HPDE6-E6E7 (cell line): Measurements from ENCODE around the gene TBK1.
"Not testable (repeated sequence)": the region's sequence is repeated elsewhere in the genome, so short reads cannot be mapped to it uniquely, and the experiment has no call there.

Source experiments
- DNase-seq: peaks from one replicate; pipeline ENCODE4 v3.0.0; 2011; ENCODE audit warnings: missing footprints; ENCODE audit errors: extremely low spot score

TBK1 gene

GRCh38 chr12:64496839-64497400 is 45.0 kb downstream of the TBK1 start:
- DNase-seq, result no peak

GRCh38 chr12:64497484-64497883 is 45.6 kb downstream of the TBK1 start:
- DNase-seq, result no peak

GRCh38 chr12:64497903-64498302 is 46.0 kb downstream of the TBK1 start:
- DNase-seq, result no peak

GRCh38 chr12:64500394-64500793 is 48.5 kb downstream of the TBK1 start:
- DNase-seq, result no peak

DNA sequence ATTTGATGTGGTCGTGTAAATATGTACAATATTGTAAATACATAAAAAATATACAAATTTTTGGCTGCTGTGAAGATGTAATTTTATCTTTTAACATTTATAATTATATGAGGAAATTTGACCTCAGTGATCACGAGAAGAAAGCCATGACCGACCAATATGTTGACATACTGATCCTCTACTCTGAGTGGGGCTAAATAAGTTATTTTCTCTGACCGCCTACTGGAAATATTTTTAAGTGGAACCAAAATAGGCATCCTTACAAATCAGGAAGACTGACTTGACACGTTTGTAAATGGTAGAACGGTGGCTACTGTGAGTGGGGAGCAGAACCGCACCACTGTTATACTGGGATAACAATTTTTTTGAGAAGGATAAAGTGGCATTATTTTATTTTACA is 49.6 kb downstream of the TBK1 start:
- DNase-seq, result no peak

DNA sequence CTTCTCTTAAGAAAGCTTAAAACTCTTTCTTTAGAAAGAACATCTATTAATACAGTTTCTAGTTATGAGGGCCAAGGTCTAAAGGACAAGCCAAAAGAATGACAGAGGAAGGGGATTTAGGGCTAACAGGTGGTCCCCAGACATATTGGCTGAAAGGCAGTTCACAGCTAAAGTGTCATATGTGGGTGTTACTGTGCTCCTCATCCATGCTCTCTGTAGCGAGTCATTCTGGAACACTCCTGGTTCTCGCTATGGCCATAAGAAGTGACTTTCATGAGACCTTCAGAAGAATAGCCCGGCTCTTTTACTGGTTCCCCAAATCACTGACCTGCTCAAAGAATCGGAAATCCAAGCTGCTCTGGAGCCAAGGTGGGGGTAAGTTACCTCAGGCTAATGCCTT is 55.0 kb downstream of the TBK1 start:
- DNase-seq, result no peak

DNA sequence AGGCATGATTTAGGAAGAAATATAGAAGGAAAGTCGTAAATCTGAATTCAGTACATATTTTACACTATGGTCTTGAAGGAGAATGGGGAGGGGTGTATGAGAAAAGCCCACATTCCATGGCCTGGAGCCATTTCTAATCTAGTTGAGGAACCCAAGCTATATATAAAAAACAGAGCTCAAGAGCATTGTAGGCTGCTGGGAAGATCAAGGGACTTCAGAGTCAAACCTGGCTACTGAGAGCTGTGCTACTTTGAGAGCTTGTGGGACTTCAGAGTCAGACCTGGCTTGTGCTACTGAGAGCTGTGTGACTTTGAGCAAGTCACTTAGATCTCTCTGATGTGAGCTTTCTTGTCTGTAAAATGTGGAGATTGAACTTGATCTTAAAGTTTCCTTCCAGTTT is 58.7 kb downstream of the TBK1 start:
- no peak for DNase-seq

- DNase-seq, result no peak
Measured at GRCh38 chr12:64518396-64518795, 66.5 kb downstream of the TBK1 start.

DNA sequence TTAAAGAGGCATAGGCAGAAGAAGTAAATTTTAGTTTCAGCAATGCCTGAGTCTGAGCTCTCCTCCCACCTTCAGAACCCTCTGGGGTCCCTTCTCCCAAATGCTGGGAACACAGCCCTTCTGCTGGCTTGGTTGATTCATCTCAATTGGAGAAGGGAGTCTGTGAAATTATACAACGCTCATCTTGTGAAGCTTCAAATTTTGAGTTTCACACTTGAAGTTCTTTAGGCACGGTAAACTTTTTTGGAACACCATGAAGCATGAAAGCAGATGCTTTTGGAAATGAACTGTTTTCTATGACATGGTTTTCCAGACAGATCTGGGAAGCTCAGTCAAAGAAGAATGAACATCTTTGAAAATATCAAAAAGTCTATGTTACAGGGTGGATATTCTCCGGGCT is 69.9 kb downstream of the TBK1 start:
- no peak for DNase-seq

- DNase-seq, result no peak
Measured at GRCh38 chr12:64522316-64522715, 70.4 kb downstream of the TBK1 start.

DNA sequence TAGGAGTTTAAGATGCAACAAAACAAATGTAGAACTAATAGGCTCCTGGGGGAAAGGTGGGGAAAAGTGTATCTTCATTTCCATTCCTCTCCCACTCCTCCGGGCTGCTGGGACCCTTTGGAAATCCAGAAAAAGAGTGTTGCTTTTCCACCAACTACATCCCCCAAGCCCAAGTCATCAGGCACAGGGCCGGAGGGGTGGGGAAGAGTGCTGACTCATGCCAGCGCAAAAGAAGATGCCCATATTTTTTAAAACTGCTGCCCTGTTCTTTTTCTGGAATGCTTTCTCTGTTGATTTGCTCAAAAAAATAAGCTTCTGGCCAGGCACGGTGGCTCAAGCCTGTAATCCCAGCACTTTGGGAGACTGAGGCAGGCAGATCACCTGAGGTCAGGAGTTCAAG is 70.9 kb downstream of the TBK1 start:
- no peak for DNase-seq

- DNase-seq, result not testable (repeated sequence)
Measured at GRCh38 chr12:64523565-64524444, 71.9 kb downstream of the TBK1 start.

DNA sequence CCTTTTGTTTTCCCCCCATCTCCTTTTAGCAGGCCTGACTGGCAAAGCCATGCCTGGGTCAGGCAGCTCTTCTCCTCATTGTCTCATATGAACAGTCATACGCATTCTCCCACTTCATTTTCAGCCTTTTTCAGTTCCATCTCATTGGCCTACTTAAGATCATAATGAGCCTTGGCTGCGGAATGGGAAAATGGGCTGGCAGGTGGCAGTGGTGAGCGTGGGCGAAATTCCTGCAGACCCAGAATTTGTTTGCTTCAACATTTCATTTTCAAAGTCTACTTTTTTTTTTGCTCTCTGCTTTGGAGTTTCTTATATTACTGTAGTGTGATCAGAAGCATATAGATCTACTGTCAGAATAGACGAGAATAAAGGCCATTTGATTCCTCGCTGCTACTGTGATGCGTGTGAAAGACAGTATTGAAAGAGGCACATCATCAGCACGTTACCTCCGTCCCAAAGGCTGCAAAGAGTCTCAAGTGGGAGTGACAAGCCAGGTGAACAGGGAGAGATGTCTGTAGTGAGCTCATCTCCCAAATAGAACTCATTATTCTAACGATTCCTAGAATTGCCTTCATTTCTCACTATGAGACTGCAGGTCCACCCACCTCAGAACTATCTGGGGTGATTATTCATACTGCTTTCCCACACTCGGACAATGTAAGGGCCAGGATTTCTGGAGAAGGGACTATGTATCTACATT is 73.7 kb downstream of the TBK1 start:
- no peak for DNase-seq

DNA sequence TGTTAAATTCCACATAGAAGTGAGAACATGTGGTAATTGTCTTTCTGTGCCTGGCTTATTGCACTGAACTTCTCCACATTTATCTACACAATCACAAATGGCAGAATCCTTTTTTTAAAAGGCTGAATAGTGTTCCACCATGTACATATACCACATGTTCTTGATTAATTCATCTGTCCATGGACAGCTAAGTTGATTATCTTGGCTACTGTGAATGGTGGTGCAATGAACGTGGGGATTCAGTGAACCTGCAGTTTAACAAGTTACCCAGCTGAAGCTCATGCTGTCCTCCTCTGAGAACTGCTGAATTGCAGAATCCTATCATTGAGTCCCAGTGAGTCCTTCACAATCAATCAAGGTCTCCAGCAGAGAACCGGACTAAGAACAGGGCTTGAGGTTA is 74.9 kb downstream of the TBK1 start:
- DNase-seq, result no peak

- no peak for DNase-seq
Measured at GRCh38 chr12:64528616-64529015, 76.7 kb downstream of the TBK1 start.

DNA sequence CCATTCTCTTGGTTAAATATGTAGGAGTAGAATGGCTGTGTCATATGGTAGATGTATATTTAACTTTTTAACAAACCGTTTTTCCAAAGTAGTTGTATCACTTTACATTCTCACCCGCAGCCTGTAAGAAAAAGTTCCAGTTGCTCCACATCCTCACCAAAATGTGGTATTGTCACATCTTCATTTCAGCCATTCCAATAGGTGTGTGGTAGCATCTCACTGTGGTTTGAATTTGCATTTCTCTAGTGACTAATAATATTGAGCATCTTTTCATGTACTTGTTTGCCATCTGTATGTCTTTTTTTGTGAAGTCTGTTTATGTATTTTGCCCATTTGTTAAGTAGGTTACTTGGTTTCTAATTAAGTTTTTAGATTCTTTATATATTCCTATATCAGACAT is 78.6 kb downstream of the TBK1 start:
- DNase-seq, result no peak

GRCh38 chr12:64531665-64532334 is 79.9 kb downstream of the TBK1 start:
- no peak for DNase-seq

- no peak for DNase-seq
Measured at GRCh38 chr12:64532734-64533351, 80.9 kb downstream of the TBK1 start.

- no peak for DNase-seq
Measured at GRCh38 chr12:64534672-64535199, 82.8 kb downstream of the TBK1 start.

DNA sequence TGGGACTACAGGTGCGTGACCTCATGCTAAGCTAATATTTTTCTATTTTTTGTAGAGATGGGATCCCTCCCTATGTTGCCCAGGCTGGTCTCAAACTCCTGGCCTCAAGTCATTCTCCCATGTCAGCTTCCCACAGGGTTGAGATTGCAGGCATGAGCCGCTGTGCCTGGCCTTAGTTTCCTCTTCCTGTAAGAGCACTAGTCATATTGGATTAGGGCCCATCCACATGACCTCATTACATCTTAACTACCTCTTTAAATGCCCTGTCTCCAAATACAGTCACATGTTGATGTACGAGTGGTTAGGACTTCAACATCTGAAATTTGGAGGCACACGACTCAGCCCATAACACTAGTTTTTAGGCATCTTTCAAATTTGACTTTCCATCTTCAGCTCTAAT is 86.2 kb downstream of the TBK1 start:
- DNase-seq, result no peak

GRCh38 chr12:64542409-64543047 is 90.6 kb downstream of the TBK1 start:
- DNase-seq, result not testable (repeated sequence)
